ENCODE data around the gene OXNAD1.
"Not testable (repeated sequence)": the region's sequence is repeated elsewhere in the genome, so short reads cannot be mapped to it uniquely, and the experiment has no call there.

Gene OXNAD1

DNA sequence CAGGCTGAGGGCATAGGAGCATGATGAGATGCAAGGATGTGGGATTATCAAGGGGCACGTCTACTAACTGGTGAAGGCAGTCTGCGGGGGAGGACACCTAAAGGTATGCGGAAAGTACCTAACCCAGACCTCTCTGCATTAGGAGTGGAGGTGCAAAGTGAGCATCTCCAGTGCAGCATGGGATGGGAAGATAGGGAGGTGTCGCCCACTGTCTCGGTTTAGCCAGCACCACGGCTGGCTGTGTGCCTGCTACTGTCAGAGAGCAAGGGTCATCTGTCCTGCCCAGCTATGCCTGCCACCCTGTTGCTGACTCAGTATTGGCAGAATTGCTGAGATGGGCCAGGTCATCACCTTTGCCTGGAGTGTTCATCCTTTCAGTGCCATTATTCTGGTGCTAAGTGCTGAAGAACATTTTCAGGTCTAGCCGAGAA, 40.1 kb downstream of the OXNAD1 start:
- H3K27me3 Mint-ChIP-seq (ENCODE audit: low read depth, poor library complexity), result no peaks in the 10 kb centered on the region
- peaks cover 7% of the 10 kb centered on the region for H3K9me3 Mint-ChIP-seq
- peaks cover 32% of the 10 kb centered on the region for H3K4me1 Mint-ChIP-seq
- H3K4me3 Mint-ChIP-seq, result no peak overlapping the region
- no peak overlapping the region for H3K27ac Mint-ChIP-seq
- TF ChIP-seq, protein P1, sequence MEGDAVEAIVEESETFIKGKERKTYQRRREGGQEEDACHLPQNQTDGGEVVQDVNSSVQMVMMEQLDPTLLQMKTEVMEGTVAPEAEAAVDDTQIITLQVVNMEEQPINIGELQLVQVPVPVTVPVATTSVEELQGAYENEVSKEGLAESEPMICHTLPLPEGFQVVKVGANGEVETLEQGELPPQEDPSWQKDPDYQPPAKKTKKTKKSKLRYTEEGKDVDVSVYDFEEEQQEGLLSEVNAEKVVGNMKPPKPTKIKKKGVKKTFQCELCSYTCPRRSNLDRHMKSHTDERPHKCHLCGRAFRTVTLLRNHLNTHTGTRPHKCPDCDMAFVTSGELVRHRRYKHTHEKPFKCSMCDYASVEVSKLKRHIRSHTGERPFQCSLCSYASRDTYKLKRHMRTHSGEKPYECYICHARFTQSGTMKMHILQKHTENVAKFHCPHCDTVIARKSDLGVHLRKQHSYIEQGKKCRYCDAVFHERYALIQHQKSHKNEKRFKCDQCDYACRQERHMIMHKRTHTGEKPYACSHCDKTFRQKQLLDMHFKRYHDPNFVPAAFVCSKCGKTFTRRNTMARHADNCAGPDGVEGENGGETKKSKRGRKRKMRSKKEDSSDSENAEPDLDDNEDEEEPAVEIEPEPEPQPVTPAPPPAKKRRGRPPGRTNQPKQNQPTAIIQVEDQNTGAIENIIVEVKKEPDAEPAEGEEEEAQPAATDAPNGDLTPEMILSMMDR (IDR thresholded peaks at IDR 0.05), result no peak
- peaks cover 83% of the 10 kb centered on the region for H3K36me3 Mint-ChIP-seq (ENCODE audit: low read depth)
- no peak for DNase-seq

DNA sequence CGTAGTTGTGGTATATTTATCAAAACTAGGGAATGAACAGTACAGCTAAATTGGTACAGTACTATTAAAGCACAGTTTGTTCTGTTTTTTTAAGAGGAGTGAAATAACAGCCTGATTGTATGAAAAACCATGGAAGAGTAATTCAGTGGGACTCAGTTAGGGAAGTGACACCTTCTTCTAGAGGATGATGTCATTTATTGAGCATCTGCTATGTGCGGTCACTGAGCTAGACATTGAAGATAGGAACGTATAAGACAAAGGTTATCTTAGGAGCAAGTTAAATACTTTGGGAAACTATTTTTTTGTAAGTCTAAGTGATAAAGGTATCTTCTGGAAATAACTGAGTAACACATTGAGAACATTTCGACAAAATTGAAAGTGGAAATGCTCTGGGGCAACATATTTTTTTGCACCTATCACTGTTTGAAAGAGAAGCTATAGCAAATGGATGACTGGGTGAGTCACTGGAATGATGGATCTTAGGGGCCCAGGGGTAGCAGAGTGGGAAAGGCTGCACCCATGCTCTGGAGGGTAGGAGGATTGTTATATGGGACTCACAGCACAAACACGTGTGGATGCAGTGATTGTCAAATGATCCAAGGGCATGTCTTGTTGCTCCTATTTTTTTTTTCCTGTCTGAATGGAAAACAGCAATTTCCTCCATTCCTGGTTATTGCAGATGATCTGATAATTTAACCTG, 43.0 kb downstream of the OXNAD1 start:
- Mint-ChIP-seq H3K9me3 (peaks cover 7% of the 10 kb centered on the region), H3K4me1 (peaks cover 27% of the 10 kb centered on the region), H3K4me3 (no peak overlapping the region), H3K36me3 (ENCODE audit: low read depth) (peaks cover 71% of the 10 kb centered on the region), H3K27me3 (ENCODE audit: low read depth, poor library complexity) (no peaks in the 10 kb centered on the region), H3K27ac (no peak overlapping the region)
- TF ChIP-seq, protein P1 (IDR thresholded peaks at IDR 0.05), result no peak
- DNase-seq, result no peak

DNA sequence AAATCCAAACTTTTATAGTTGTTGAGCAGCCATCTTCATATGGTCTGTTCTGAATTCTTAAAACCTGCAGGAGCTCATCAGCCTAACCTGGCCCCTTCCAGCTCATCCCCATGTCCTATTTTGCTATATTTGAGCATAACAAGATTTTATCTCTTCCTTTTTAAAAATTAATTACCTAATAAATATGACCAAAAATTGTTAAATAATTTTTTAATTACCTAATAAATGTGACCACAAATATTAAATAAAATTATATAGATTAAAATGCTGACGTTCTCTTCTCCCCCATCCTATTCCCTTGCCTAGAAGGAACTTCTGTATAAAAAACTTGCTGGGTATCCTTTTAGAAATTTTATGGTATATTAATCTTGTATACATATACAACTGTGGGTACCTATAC, 43.7 kb downstream of the OXNAD1 start:
- no peak overlapping the region for H3K4me3 Mint-ChIP-seq
- H3K27me3 Mint-ChIP-seq (ENCODE audit: low read depth, poor library complexity), result no peaks in the 10 kb centered on the region
- H3K27ac Mint-ChIP-seq, result no peak overlapping the region
- TF ChIP-seq, protein P1 (IDR thresholded peaks at IDR 0.05), result no peak
- H3K4me1 Mint-ChIP-seq, result peaks cover 21% of the 10 kb centered on the region
- peaks cover 65% of the 10 kb centered on the region for H3K36me3 Mint-ChIP-seq (ENCODE audit: low read depth)
- H3K9me3 Mint-ChIP-seq, result peaks cover 7% of the 10 kb centered on the region
- no peak for DNase-seq

DNA sequence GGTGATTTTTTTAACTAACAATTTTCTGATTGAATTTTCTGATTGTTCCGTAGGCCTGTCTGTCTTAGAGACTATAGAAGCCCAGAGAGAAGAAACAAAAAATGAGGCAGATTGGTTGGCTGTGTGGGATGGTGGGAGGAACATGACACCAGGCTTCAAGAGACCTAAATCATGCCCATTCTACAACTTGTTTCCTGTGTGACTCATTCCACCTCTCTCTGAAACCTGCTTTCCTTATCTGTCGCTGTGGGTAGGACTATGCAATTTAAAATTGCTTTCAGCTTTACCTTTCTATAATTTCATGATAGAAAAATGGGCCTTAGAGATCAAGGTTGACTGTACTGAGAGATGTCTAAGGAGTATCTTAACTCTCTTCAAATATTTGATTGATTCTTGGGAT, 44.5 kb downstream of the OXNAD1 start:
- H3K4me1 Mint-ChIP-seq, result peaks cover 21% of the 10 kb centered on the region
- H3K4me3 Mint-ChIP-seq, result peak overlapping the region; percentile 12
- no peaks in the 10 kb centered on the region for H3K27me3 Mint-ChIP-seq (ENCODE audit: low read depth, poor library complexity)
- TF ChIP-seq, protein P1 (IDR thresholded peaks at IDR 0.05), result no peak
- H3K9me3 Mint-ChIP-seq, result peaks cover 7% of the 10 kb centered on the region
- peak overlapping the region; percentile 42 for H3K27ac Mint-ChIP-seq
- DNase-seq, result no peak
- H3K36me3 Mint-ChIP-seq (ENCODE audit: low read depth), result peaks cover 60% of the 10 kb centered on the region

DNA sequence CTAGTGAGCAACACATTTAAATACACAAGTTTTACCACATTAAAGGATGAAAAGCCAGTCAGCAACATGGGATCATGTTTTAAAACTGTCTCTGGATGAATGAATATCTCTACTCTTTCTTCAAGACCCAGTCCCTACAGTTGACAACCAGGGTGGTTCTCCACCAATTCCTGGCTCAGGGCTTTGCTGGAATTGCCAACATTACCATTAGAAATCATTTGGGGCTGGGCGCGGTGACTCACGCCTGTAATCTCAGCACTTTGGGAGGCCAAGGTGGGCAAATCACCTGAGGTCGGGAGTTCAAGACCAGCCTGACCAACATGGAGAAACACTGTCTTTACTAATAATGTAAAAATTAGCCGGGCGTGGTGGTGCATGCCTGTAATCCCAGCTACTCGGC, 45.5 kb downstream of the OXNAD1 start:
- DNase-seq, H3K9me3 Mint-ChIP-seq: not testable (repeated sequence)
- H3K4me1 Mint-ChIP-seq, result peaks cover 22% of the 10 kb centered on the region

DNA sequence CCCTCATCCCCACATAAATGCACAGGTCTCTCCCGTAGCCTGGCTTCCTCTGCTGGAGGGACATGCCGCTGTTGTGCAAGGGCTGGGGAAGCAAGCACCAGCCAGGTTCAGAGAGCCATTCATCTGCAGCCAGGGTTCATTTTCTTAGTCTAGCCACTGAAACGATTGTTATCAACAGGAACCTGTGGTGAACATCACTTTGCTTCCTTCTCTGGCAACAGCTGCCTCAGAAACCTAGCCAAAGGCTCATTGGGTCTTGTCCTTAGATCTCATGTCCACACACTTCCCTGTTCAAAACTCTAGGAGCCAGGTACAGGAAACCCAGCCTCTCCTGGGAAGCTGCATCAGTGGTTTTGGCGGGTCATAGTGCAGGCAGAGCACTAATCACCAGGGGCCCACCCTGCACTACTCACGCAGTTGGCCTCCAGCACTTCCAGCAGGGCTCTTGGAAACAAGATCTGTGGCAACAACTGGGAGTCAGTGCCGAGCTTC, 47.0 kb downstream of the OXNAD1 start:
- Mint-ChIP-seq H3K27ac (peak overlapping the region; percentile 96), H3K36me3 (ENCODE audit: low read depth) (peaks cover 51% of the 10 kb centered on the region), H3K4me1 (peaks cover 27% of the 10 kb centered on the region), H3K9me3 (peaks cover 7% of the 10 kb centered on the region), H3K27me3 (ENCODE audit: low read depth, poor library complexity) (peaks cover 2% of the 10 kb centered on the region), H3K4me3 (no peak overlapping the region)
- DNase-seq, result no peak
- TF ChIP-seq, protein P1 (IDR thresholded peaks at IDR 0.05), result no peak

More for the DNA sequence above, 45.5 kb downstream of the OXNAD1 start:
- peaks cover 53% of the 10 kb centered on the region for H3K36me3 Mint-ChIP-seq (ENCODE audit: low read depth)
- H3K27ac Mint-ChIP-seq; H3K27me3 Mint-ChIP-seq (ENCODE audit: low read depth, poor library complexity); H3K4me3 Mint-ChIP-seq: not testable (repeated sequence)

All from nephron progenitor cell (in vitro differentiated cells).